Activated CD4-positive, alpha-beta memory T cell treated with anti-CD3 and anti-CD28 coated beads for 36 hours (primary cell): ENCODE data around the gene FRMD3. TPM values are rescaled to one million over a fixed set of nuclear protein-coding genes. Genes with fewer than 3 reads are reported as not detected.

Source experiments
- CTCF ChIA-PET: fragments of 350-600 bp; sonication (Branson Sonifier 250); formaldehyde crosslinking; loops from one replicate; lab custom pipeline; 2021; ENCODE audit warnings: antibody characterized with exemption, inconsistent platforms; lab: Charles Lee
- POLR2A ChIA-PET: fragments of 350-600 bp; sonication (Branson Sonifier 250); formaldehyde crosslinking; loops from one replicate; lab custom pipeline; 2021; ENCODE audit warnings: antibody characterized with exemption; lab: Charles Lee
- DNase-seq: peaks from one replicate; pipeline ENCODE4 v3.0.0-alpha.2; 2020
- H3K27ac Mint-ChIP-seq: one replicate; pipeline ENCODE4 v1.8.0; 2021; ENCODE audit warnings: mixed read lengths
- H3K27me3 Mint-ChIP-seq: one replicate; pipeline ENCODE4 v1.8.0; 2021; ENCODE audit warnings: mixed read lengths
- H3K36me3 Mint-ChIP-seq: one replicate; pipeline ENCODE4 v1.8.0; 2021; ENCODE audit warnings: mixed read lengths
- H3K4me1 Mint-ChIP-seq: one replicate; pipeline ENCODE4 v1.8.0; 2021; ENCODE audit warnings: low read depth, mixed read lengths
- H3K4me3 Mint-ChIP-seq: one replicate; pipeline ENCODE4 v1.8.0; 2021; ENCODE audit warnings: mild to moderate bottlenecking, mixed read lengths
- H3K9me3 Mint-ChIP-seq: one replicate; pipeline ENCODE4 v1.8.0; 2021; ENCODE audit warnings: mixed read lengths
- intact Hi-C: fragments of 100-400 bp; cut with micrococcal nuclease; formaldehyde crosslinking; loops from one replicate; pipeline ENCODE4 v1.15.1; 2023
- total RNA-seq, 2 experiments: library from RNA; stranded (reverse); gene quantifications; one replicate each; pipeline ENCODE4 v1.2.3, GENCODE V29; 2021

Gene FRMD3
- total RNA-seq, 2 experiments from 2014 or later = 0.27 to 0.62 TPM

DNA sequence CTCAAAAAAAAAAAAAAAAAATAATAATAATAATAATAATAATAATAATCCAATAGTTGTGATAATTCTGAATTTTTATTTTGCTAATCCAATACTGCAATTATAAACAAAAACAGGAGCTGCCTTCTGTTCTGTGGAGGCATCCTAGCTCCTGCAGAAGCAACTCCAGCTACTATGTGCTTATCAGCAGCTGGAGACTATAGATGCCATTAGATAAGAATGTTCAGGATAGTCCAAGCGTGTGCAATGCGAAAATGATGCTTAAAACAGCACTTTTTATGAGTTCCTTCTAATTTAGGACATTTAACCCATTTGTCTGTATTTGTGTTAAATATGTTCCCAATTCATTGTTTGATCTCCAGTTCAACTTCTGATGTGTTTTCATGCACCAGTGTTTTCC, 254.7 kb downstream of the FRMD3 start:
- Mint-ChIP-seq H3K36me3 (no peaks in the 10 kb centered on the region), H3K27me3 (no peaks in the 10 kb centered on the region), H3K27ac (no peak overlapping the region), H3K4me3 (no peak overlapping the region), H3K9me3 (peaks cover 4% of the 10 kb centered on the region), H3K4me1 (no peaks in the 10 kb centered on the region)
- CTCF ChIA-PET = no interaction called here
- intact Hi-C loops = no loop called here
- POLR2A ChIA-PET = no interaction called here
- DNase-seq = no peak

DNA sequence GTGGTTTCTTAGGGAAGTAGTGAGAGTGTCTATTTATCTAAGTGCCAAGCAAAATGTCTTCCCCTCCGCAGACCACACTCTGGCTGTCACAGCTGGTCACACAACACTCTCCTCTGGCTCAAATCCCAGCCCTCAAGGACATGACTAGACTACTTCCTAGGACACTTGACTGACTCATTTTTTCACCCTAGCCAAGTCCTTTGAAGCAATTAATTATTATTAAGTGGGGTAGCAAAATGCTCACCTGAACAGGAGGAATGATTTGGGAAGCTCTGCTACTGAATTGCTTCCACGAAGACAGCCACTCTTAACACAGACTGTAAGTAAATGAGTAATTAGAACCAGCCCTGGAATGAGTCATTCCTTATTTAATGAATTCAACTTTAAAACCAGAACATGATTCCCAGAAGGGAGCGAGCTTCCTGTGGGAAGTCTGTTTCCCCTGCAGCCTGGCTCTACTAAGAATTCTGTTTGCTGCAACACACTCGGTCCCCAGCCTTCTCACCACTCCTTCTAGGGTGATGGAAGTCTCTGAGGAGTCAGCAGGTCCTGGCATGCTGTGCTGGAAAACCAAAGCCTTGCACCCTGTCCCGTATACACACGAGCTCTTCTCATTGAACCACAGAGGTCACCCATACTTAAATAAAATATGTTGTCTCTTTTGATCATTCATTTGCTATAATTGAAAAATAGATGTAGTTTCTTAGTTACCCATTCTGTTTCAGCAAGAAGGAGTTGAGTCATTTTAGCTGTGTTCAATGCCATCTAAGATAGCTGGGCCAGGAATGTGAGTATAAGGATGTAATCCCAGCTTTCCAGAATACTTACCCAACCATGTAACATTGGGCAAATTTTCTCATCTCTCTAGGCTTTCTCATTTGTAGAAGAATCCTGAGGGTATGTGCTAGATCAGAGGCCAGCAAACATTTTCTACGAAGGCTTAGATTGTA, 256.6 kb downstream of the FRMD3 start:
- CTCF ChIA-PET = interaction anchor here (0.5 kb wide), 1 partner anchor 188 kb away, joined by 3 read pairs; no protein-coding TSS in a partner anchor
- peaks cover 4% of the 10 kb centered on the region for H3K9me3 Mint-ChIP-seq
- no peaks in the 10 kb centered on the region for H3K27me3 Mint-ChIP-seq
- no peak overlapping the region for H3K27ac Mint-ChIP-seq
- no peaks in the 10 kb centered on the region for H3K36me3 Mint-ChIP-seq
- intact Hi-C loops = no loop called here
- no peak for DNase-seq
- no peaks in the 10 kb centered on the region for H3K4me1 Mint-ChIP-seq
- POLR2A ChIA-PET = no interaction called here
- no peak overlapping the region for H3K4me3 Mint-ChIP-seq

DNA sequence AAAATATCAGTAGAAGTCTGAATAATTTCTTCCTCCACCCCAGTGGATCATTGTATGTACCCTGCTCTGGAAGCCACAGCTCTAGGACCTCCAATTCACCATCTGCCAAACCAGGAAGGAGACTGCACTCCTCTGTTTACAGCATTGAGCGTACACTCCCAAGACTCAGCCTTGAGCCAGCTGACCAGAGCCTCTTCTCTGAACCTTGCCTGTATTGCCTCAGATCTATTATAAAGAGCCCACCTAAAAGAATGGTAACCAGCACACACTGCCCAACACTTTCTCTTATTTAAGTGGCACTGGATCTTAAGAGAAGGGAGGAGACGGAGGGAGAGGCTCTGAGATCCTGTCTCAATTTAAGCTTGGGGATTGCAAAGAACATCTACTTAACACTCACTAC, 257.4 kb downstream of the FRMD3 start:
- CTCF ChIA-PET = no interaction called here
- peaks cover 4% of the 10 kb centered on the region for H3K9me3 Mint-ChIP-seq
- DNase-seq = no peak
- POLR2A ChIA-PET = no interaction called here
- intact Hi-C loops = no loop called here
- no peaks in the 10 kb centered on the region for H3K27me3 Mint-ChIP-seq
- H3K4me3 Mint-ChIP-seq = no peak overlapping the region
- H3K27ac Mint-ChIP-seq = no peak overlapping the region
- no peaks in the 10 kb centered on the region for H3K36me3 Mint-ChIP-seq
- no peaks in the 10 kb centered on the region for H3K4me1 Mint-ChIP-seq

DNA sequence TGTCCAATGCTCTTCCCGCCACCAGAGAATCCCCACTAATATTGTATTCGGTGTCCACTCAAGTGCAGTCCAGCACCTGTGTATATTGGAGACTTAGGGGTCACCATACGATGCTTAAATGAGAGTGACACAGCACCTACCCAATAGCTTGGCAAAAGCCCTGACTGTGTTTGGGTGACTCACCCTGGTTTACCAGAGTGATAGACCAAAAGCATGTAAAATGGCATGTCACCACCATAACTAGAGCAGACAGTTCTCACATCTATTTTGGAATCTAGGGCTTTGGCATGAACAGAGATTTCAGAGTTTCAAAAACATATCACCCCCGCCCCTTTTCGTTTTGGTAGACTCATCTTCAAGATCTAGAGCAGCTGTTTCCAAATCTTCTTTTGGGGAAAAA, 257.9 kb downstream of the FRMD3 start:
- ChIA-PET POLR2A (no interaction called here), CTCF (no interaction called here)
- Mint-ChIP-seq H3K27me3 (no peaks in the 10 kb centered on the region), H3K36me3 (no peaks in the 10 kb centered on the region), H3K4me1 (no peaks in the 10 kb centered on the region), H3K9me3 (peaks cover 4% of the 10 kb centered on the region), H3K27ac (no peak overlapping the region), H3K4me3 (no peak overlapping the region)
- intact Hi-C loops = no loop called here
- no peak for DNase-seq

DNA sequence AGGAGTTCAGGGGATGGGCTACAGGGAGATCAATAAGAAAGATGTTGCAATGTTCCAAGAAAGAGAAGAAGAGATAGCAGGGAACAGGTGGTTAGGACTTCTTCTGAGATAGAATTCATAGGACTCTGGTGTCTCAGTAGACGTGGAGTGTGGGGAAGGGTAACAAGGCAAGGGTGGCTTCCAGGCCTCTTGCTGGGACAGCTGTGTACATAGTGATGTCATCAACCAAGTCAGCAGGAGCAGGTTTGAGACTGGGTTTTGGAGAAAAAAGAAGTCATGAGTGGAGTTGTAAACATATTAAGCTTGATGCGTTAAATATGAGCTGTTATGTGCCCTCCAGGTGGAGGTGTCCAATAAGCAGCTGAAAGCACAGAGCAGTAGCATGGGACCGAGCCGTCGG, 263.4 kb downstream of the FRMD3 start:
- no peaks in the 10 kb centered on the region for H3K36me3 Mint-ChIP-seq
- CTCF ChIA-PET = no interaction called here
- POLR2A ChIA-PET = no interaction called here

DNA sequence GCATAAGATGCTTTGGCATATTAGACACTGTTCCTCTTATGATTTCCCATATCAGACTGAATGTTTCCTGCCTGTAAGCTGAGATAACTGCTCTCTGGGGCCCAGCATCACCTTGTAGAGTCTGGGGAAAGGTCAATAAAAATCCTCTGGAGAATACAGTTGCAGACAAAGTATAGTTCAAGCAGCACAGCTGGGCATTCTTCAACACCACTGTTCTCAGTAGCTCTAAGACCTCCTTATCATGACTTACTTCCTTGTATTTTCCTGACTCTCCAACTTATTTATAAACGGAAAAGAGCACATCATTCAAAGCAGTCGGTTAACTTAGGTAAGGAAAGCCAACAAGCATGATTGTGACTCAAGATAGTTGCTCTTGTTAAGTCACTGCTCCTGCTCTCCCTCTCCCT, 266.5 kb downstream of the FRMD3 start:
- ChIA-PET CTCF (no interaction called here), POLR2A (no interaction called here)
- no peak overlapping the region for H3K27ac Mint-ChIP-seq
- intact Hi-C loops = no loop called here
- no peak for DNase-seq
- no peaks in the 10 kb centered on the region for H3K9me3 Mint-ChIP-seq
- H3K4me1 Mint-ChIP-seq = no peaks in the 10 kb centered on the region
- no peaks in the 10 kb centered on the region for H3K27me3 Mint-ChIP-seq
- H3K36me3 Mint-ChIP-seq = no peaks in the 10 kb centered on the region
- no peak overlapping the region for H3K4me3 Mint-ChIP-seq

More for the DNA sequence above, 263.4 kb downstream of the FRMD3 start:
- Mint-ChIP-seq H3K9me3 (peaks cover 4% of the 10 kb centered on the region), H3K27me3 (no peaks in the 10 kb centered on the region), H3K27ac (no peak overlapping the region), H3K4me1 (no peaks in the 10 kb centered on the region), H3K4me3 (no peak overlapping the region)
- no peak for DNase-seq
- intact Hi-C loops = no loop called here

DNA sequence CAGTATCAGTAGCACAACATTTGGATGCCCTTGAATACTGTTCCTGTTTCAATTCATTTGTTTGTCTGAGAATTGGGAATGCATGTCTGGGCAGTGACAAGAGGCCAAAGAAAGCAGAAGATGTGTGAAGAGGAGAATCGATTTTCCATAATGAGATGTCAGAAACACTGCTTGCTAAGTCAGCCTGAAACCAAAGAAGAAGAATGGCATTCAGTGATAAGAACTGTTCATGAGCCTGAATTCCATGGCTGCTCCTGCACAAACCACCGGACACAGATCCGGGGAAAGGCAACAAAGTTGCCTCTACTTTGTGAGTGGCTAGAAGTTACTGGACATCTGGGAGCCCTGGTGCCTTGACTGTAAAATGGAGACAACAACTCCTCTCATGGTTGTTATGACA, 268.1 kb downstream of the FRMD3 start:
- H3K27ac Mint-ChIP-seq = no peak overlapping the region
- no peaks in the 10 kb centered on the region for H3K4me1 Mint-ChIP-seq
- H3K4me3 Mint-ChIP-seq = no peak overlapping the region
- DNase-seq = no peak
- POLR2A ChIA-PET = no interaction called here
- H3K27me3 Mint-ChIP-seq = no peaks in the 10 kb centered on the region
- no peaks in the 10 kb centered on the region for H3K9me3 Mint-ChIP-seq
- intact Hi-C loops = no loop called here
- CTCF ChIA-PET = no interaction called here
- H3K36me3 Mint-ChIP-seq = no peaks in the 10 kb centered on the region

DNA sequence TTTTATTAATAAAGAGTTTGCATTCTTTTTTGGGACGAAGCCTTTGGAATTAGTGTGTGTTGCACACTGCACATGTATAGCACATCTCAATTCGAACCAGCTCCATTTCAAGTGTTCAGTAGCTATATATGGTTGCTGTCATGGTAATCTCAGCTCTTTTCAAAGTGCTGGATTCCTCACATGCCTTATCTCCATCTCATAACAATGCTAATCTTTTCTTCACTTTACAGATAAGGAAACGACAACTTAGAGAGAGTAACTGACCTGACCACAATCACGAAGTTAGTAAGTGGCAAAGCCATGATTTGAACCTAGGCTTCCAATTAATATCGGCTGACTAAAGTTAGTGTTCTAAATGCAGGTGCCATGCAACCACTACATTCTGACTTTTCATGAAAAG, 270.5 kb downstream of the FRMD3 start:
- ChIA-PET POLR2A (no interaction called here), CTCF (no interaction called here)
- Mint-ChIP-seq H3K9me3 (no peaks in the 10 kb centered on the region), H3K4me3 (no peak overlapping the region), H3K27ac (no peak overlapping the region), H3K27me3 (no peaks in the 10 kb centered on the region), H3K36me3 (no peaks in the 10 kb centered on the region), H3K4me1 (no peaks in the 10 kb centered on the region)
- DNase-seq = no peak
- intact Hi-C loops = no loop called here

DNA sequence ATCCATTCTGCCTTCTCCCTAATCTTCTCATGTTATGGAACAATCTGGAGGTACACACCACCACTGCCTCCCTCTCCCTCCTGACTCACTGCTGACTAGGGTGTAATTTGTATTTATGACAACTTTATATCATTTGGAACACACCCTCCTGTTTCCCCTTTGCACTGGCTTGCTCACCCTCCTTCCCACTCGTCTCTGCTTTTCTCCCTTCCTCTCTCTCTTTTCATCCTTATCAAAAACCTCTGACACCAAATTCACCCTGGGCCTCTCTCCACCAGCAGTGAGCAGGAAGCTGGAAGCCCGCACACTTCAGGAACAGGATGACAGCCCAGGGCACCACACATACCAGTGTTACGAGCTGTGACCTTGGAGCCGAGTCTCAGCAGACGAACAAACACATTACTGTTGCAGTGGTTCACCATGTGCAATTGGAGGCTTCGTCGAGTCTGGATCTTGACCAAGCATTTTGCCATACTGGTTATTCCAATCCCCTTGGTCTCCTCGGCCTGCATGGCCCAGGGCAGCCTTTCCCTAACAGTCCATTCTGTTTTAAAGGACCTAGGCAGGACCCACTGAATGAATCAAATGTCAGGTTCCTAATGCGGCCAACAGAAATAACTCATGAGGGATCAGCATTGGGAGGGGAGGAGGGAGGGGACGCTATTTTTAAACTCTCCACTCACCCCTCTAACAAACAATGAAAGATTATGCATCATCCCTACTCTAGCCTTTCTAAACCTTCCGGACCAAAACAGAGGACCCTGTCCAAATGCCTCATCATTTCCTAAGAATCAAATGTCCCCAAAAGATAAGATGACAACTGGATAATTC, 271.3 kb downstream of the FRMD3 start:
- CTCF ChIA-PET = no interaction called here
- Mint-ChIP-seq H3K9me3 (no peaks in the 10 kb centered on the region), H3K27me3 (no peaks in the 10 kb centered on the region), H3K36me3 (no peaks in the 10 kb centered on the region), H3K27ac (no peak overlapping the region), H3K4me1 (no peaks in the 10 kb centered on the region), H3K4me3 (no peak overlapping the region)
- no peak for DNase-seq
- POLR2A ChIA-PET = no interaction called here
- intact Hi-C loops = no loop called here

DNA sequence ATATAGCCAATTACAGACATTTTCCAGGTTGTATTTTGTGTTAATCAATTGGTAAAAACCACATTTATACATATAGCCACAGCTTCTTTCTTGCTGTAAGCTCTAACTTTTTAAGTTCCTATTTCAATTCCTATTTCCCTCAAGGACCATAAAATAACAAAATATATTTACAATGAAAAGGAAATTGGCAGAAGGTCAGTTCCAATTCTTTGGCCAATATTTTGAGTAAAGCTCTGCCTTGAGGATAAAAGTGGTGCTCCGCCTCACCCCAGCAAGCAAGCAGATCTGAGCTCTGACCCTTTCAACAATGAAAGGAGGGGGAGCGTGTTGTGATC, 271.9 kb downstream of the FRMD3 start:
- no peaks in the 10 kb centered on the region for H3K9me3 Mint-ChIP-seq
- CTCF ChIA-PET = no interaction called here
- no peaks in the 10 kb centered on the region for H3K27me3 Mint-ChIP-seq
- H3K36me3 Mint-ChIP-seq = no peaks in the 10 kb centered on the region
- no peak overlapping the region for H3K27ac Mint-ChIP-seq
- POLR2A ChIA-PET = no interaction called here
- intact Hi-C loops = no loop called here
- no peaks in the 10 kb centered on the region for H3K4me1 Mint-ChIP-seq
- H3K4me3 Mint-ChIP-seq = no peak overlapping the region
- no peak for DNase-seq

DNA sequence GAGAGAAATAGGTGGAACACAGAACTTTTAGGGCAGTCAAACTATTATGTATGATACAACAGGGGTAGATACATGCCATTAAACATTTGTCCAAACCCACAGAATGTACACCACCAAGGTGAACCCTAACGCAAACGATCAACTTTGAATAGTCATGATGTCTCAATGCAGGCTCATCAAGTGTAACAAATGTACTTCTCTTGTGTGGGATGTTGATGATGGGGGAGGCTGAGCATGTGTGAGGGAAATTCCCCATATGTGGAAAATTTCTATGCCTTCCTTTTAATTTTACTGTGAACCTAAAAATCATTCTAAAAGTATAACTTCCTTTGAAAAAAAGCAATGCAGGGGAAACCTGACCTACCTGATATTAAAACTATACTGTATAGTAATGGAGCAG, 273.9 kb downstream of the FRMD3 start:
- Mint-ChIP-seq H3K27ac (no peak overlapping the region), H3K36me3 (no peaks in the 10 kb centered on the region), H3K9me3 (no peaks in the 10 kb centered on the region), H3K27me3 (no peaks in the 10 kb centered on the region), H3K4me1 (no peaks in the 10 kb centered on the region), H3K4me3 (no peak overlapping the region)
- ChIA-PET CTCF (no interaction called here), POLR2A (no interaction called here)
- intact Hi-C loops = no loop called here
- DNase-seq = no peak

DNA sequence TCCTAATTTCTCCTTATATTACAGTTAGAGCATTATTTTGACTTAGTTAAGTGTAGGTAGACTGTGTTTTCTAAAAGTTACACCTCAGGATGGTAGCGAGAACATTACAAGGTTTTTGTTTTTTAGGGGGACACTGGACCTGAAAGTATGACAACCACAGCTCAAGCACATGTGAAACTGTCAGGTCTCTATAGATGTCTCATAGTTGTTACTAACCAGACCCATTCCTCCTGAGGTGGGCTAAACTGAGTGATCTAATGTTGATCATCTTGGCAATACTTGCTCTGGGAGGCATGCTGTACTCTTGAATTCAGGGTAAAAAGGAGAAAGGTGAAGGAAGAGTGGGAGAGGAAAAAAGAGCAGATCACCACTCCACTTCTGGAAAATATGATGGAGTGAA, 278.6 kb downstream of the FRMD3 start:
- Mint-ChIP-seq H3K9me3 (no peaks in the 10 kb centered on the region), H3K4me1 (no peaks in the 10 kb centered on the region), H3K27me3 (no peaks in the 10 kb centered on the region), H3K27ac (no peak overlapping the region), H3K4me3 (no peak overlapping the region), H3K36me3 (no peaks in the 10 kb centered on the region)
- ChIA-PET POLR2A (no interaction called here), CTCF (no interaction called here)
- intact Hi-C loops = no loop called here
- no peak for DNase-seq
